ENCODE measurements around the gene GRB2. TPM values are rescaled to one million over a fixed set of nuclear protein-coding genes. Genes with fewer than 3 reads are reported as not detected.

GRB2 gene
- total and polyA plus RNA-seq, 2 of the 8 experiments (the other 6 are each of a cell fraction or from before 2014, with no cell fraction given): 44.2 to 101 TPM

GRCh38 chr17:75447951-75448856 is 42.7 kb upstream of the GRB2 start:
- Histone ChIP-seq H3K56ac (replicated peaks; ENCODE audit: insufficient read length, low read depth, low read length) (no peak overlapping the region), H3K14ac (ENCODE audit: insufficient read length) (no peak overlapping the region), H3K23ac (ENCODE audit: insufficient read length) (no peak overlapping the region), H3K23me2 (ENCODE audit: low read depth, low read length) (no peaks in the 10 kb centered on the region), H2BK5ac (ENCODE audit: low read depth, low read length) (no peak overlapping the region), H2BK15ac (ENCODE audit: low read length) (no peak overlapping the region), H2AFZ (ENCODE audit: low read length) (no peak overlapping the region), H2BK20ac (ENCODE audit: low read length) (no peak overlapping the region), H4K91ac (replicated peaks; ENCODE audit: insufficient read length, low read length) (no peak overlapping the region), H2BK12ac (ENCODE audit: low read depth, low read length) (no peak overlapping the region), H2AK5ac (ENCODE audit: low read depth, low read length) (no peak overlapping the region), H4K20me1 (replicated peaks in 1 of 2; ENCODE audit: control insufficient read depth in 1 of 2, insufficient read depth in 2 of 2, low read length in 2 of 2) (no peaks in the 10 kb centered on the region), H3K79me2 (ENCODE audit: control insufficient read depth in 1 of 2, insufficient read depth in 2 of 2, low read length in 2 of 2) (no peaks in the 10 kb centered on the region), H3K9ac (replicated peaks in 1 of 4; ENCODE audit: extremely low read depth in 1 of 4, low read depth in 3 of 4, low read length in 3 of 4) (no peak overlapping the region), H3K79me1 (ENCODE audit: low read depth, low read length) (no peaks in the 10 kb centered on the region), H3K4me3 (ENCODE audit: extremely low read depth in 1 of 4, insufficient read depth in 2 of 4, low read depth in 3 of 4, low read length in 4 of 4) (no peak overlapping the region), H3K27ac (ENCODE audit: low read depth, low read length) (no peak overlapping the region), H3K18ac (ENCODE audit: extremely low read depth, low read length) (no peak overlapping the region), H3K4me2 (ENCODE audit: insufficient read depth in 1 of 2, low read depth in 2 of 2, low read length in 2 of 2) (no peak overlapping the region), H4K5ac (ENCODE audit: insufficient read length, low read depth, low read length) (no peak overlapping the region), H3K4ac (replicated peaks; ENCODE audit: insufficient read length, low read depth, low read length) (no peak overlapping the region), H3K36me3 (ENCODE audit: control insufficient read depth in 2 of 4, insufficient read depth in 4 of 4, low read length in 3 of 4) (no peaks in the 10 kb centered on the region), H3K4me1 (replicated peaks in 1 of 4; ENCODE audit: control insufficient read depth in 3 of 4, insufficient read depth in 4 of 4, low read length in 3 of 4) (no peaks in the 10 kb centered on the region), H3K9me3 (ENCODE audit: insufficient read depth in 2 of 2, low read depth in 1 of 2, low read length in 1 of 2) (no peaks in the 10 kb centered on the region), H4K8ac (ENCODE audit: extremely low read depth, insufficient read depth, low read length) (no peak overlapping the region), H2BK120ac (replicated peaks; ENCODE audit: low read depth, low read length) (no peak overlapping the region), H3K27me3 (replicated peaks in 1 of 4; ENCODE audit: control insufficient read depth in 3 of 4, extremely low read depth in 1 of 4, insufficient read depth in 3 of 4, low read length in 3 of 4) (no peaks in the 10 kb centered on the region)
- DNase-seq (ENCODE audit: low read depth in 1 of 2, low spot score in 2 of 2): no peak
- ChIA-PET CTCF (ENCODE audit: partially characterized antibody) (interaction anchor here (0.8 to 2.2 kb wide), 8 partner anchors 9 to 181 kb away, joined by 3 to 6 read pairs (median 3); no protein-coding TSS in a partner anchor), POLR2A (ENCODE audit: partially characterized antibody) (interaction anchor here (0.6 to 2.1 kb wide), 3 partner anchors 9 to 162 kb away, joined by 3 to 13 read pairs (median 3); partner anchors contain the start of gene TMEM94)
- no peak for FAIRE-seq
- 80% methylated on average over 17 of the region's 17 CpGs; no CpG with 5 or more reads in 1 of the 2 experiments for WGBS, 2 experiments (ENCODE audit: extremely low coverage in 1 of 2, insufficient coverage in 1 of 2, insufficient read length in 1 of 2, insufficient replicate concordance in 2 of 2, low coverage in 1 of 2, low lambda C conversion rate in 2 of 2, missing lambda C conversion rate in 1 of 2)
- TF ChIP-seq, protein P1, sequence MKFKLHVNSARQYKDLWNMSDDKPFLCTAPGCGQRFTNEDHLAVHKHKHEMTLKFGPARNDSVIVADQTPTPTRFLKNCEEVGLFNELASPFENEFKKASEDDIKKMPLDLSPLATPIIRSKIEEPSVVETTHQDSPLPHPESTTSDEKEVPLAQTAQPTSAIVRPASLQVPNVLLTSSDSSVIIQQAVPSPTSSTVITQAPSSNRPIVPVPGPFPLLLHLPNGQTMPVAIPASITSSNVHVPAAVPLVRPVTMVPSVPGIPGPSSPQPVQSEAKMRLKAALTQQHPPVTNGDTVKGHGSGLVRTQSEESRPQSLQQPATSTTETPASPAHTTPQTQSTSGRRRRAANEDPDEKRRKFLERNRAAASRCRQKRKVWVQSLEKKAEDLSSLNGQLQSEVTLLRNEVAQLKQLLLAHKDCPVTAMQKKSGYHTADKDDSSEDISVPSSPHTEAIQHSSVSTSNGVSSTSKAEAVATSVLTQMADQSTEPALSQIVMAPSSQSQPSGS (IDR thresholded peaks at IDR 0.05; ENCODE audit: low read length): no peak
- TF ChIP-seq TBP (IDR thresholded peaks at IDR 0.05; ENCODE audit: low read depth, low read length) (no peak), SP4 (IDR thresholded peaks at IDR 0.05; ENCODE audit: low read length) (no peak), JUND (IDR thresholded peaks at IDR 0.05; ENCODE audit: low read length) (no peak), ASH2L (IDR thresholded peaks at IDR 0.05; ENCODE audit: low read length) (no peak), TEAD4 (IDR thresholded peaks at IDR 0.05; ENCODE audit: low read depth, low read length) (no peak), SP1 (IDR thresholded peaks at IDR 0.05; ENCODE audit: low read depth, low read length) (no peak), PHF8 (conservative IDR thresholded peaks at IDR 0.05; ENCODE audit: low read depth, low read length) (no peak), MAFK (IDR thresholded peaks at IDR 0.05; ENCODE audit: low read depth, low read length) (no peak)

Data from H1 (cell line).